AG04450 (cell line): Measurements from ENCODE around the gene VAV1. TPM values are rescaled to one million over a fixed set of nuclear protein-coding genes. Genes with fewer than 3 reads are reported as not detected.
"Not testable (repeated sequence)": the region's sequence is repeated elsewhere in the genome, so short reads cannot be mapped to it uniquely, and the experiment has no call there.

Experiments used
- CTCF ChIA-PET: fragments of 300-600, 350-600 bp; formaldehyde crosslinking; extraction: SDS; loops from one replicate; lab custom pipeline; 2022; ENCODE audit warnings: antibody characterized with exemption, inconsistent platforms; lab: Charles Lee
- POLR2A ChIA-PET: fragments of 350-600 bp; formaldehyde crosslinking; extraction: SDS; loops from one replicate; lab custom pipeline; 2021; ENCODE audit warnings: antibody characterized with exemption, inconsistent platforms; lab: Yijun Ruan, JAX
- DNase-seq: peaks from one replicate; pipeline ENCODE4 v3.0.0-alpha.2; 2011; ENCODE audit warnings: low read depth, low spot score
- H3K27ac ChIP-seq: one replicate; pipeline ENCODE4 v1.5.1; 2012; ENCODE audit warnings: low read depth, low read length, control low read depth
- H3K27me3 ChIP-seq: one replicate; pipeline ENCODE4 v1.6.0; 2012; ENCODE audit warnings: low read length; ENCODE audit not compliant: control insufficient read depth, insufficient read depth
- H3K4me3 ChIP-seq: 2 replicates; pipeline ENCODE4 v1.5.1; 2011; ENCODE audit warnings: mild to moderate bottlenecking, low read depth, low read length, control low read depth
- H3K9me3 ChIP-seq: 2 replicates; pipeline ENCODE4 v1.5.1; 2012; ENCODE audit warnings: low read length; ENCODE audit not compliant: control insufficient read depth, insufficient read depth
- CTCF ChIP-seq: IDR thresholded peaks from 2 replicates; pipeline ENCODE4 v1.5.1; 2011; ENCODE audit warnings: low read depth, low read length, control low read depth, inconsistent platforms
- polyA plus RNA-seq: library from polyadenylated mRNA; depleted of rRNA; stranded (reverse); fragments of >200 nt; gene quantifications from 2 replicates; pipeline ENCODE4 v1.2.3, GENCODE V29; 2011

The VAV1 gene
- polyA plus RNA-seq, 1 experiment = not detected

GRCh38 chr19:6828698-6829633, 56.5 kb downstream of the VAV1 start:
- CTCF ChIA-PET = no interaction called here
- no peak overlapping the region for H3K4me3 ChIP-seq
- no peak for TF ChIP-seq CTCF
- H3K27ac ChIP-seq = no peak overlapping the region
- POLR2A ChIA-PET = no interaction called here
- H3K9me3 ChIP-seq = peaks cover 55% of the 10 kb centered on the region
- no peak for DNase-seq
- H3K27me3 ChIP-seq = no peaks in the 10 kb centered on the region

GRCh38 chr19:6829829-6830228, 57.3 kb downstream of the VAV1 start:
- POLR2A ChIA-PET, H3K27me3 ChIP-seq, H3K27ac ChIP-seq, H3K4me3 ChIP-seq, CTCF ChIA-PET, DNase-seq: not testable (repeated sequence)
- peaks cover 51% of the 10 kb centered on the region for H3K9me3 ChIP-seq

GRCh38 chr19:6831084-6831483, 58.6 kb downstream of the VAV1 start:
- H3K27ac ChIP-seq, DNase-seq, POLR2A ChIA-PET, H3K27me3 ChIP-seq, H3K4me3 ChIP-seq: not testable (repeated sequence)
- H3K9me3 ChIP-seq = peaks cover 39% of the 10 kb centered on the region
- CTCF ChIA-PET = interaction anchor here (0.6 to 0.9 kb wide), 2 partner anchors 15 to 31 kb away, joined by 3 read pairs; no protein-coding TSS in a partner anchor

- H3K27me3 ChIP-seq = no peaks in the 10 kb centered on the region
- no peak for DNase-seq
- CTCF ChIA-PET = no interaction called here
- POLR2A ChIA-PET = no interaction called here
- no peak for TF ChIP-seq CTCF
- peaks cover 38% of the 10 kb centered on the region for H3K9me3 ChIP-seq
- no peak overlapping the region for H3K27ac ChIP-seq
- no peak overlapping the region for H3K4me3 ChIP-seq
Measured at GRCh38 chr19:6832412-6832811, 59.9 kb downstream of the VAV1 start.

- Histone ChIP-seq H3K27ac (no peak overlapping the region), H3K9me3 (peaks cover 31% of the 10 kb centered on the region), H3K27me3 (no peaks in the 10 kb centered on the region), H3K4me3 (no peak overlapping the region)
- no peak for DNase-seq
- CTCF ChIA-PET = no interaction called here
- POLR2A ChIA-PET = no interaction called here
- no peak for TF ChIP-seq CTCF
Measured at GRCh38 chr19:6833166-6833790, 60.8 kb downstream of the VAV1 start.

GRCh38 chr19:6834433-6834832, 61.9 kb downstream of the VAV1 start:
- ChIA-PET POLR2A (interaction anchor here (0.6 kb wide), 1 partner anchor 9 kb away, joined by 7 read pairs; no protein-coding TSS in a partner anchor), CTCF (no interaction called here)
- no peak for DNase-seq
- H3K27me3 ChIP-seq = no peaks in the 10 kb centered on the region
- H3K9me3 ChIP-seq = peaks cover 19% of the 10 kb centered on the region
- H3K4me3 ChIP-seq = no peak overlapping the region
- no peak for TF ChIP-seq CTCF
- no peak overlapping the region for H3K27ac ChIP-seq
